GM19467 (cell line): Measurements from ENCODE around the gene FOXE1.

Source experiments
- ATAC-seq: cut with Tn5 transposase; IDR thresholded peaks from one replicate; pipeline ENCODE4 v1.9.1; 2021; ENCODE audit warnings: mild to moderate bottlenecking, moderate library complexity; ENCODE audit not compliant: unreplicated experiment

The FOXE1 gene

DNA sequence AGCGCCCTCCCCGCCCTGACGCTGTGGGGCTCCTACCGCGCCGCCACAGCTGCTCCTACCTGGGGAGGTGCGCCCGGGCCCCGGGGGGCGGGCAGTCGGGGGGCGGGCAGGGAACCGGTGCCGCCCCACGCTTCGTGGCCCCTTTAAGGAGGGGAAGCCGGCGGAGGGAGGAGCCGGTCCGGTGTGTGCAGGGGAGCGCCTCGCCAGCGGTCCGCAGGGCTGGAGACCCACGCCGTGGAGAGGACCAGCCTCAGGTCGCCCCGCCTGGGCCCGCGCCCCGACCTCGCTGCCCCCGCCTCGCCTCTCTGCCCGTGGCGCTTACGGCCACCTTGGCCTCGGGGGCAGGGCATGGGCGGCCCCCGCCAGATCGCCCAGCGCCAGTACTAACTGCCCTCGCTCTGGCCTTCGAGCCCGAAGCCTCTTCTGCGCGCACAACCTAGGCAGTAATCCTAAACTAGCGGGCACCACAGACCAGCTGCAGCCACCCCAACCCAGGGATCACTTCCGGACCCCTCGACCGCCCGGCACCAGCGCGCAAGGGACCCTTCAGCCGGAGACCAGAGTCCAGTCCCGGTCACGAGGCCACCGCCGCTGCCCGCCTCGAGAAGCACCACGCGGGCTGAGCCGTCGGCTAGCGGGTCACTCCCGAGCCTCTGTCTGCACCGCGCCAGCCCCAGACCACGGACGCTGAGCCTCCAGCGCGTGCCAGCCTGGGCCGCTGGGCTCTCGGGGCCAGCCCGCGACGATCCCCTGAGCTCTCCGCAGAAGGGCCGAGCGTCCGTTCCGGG is at the start of gene FOXE1:
Gene FOXE1 (plus strand): TSS at position 171 of the 788 bp plus-strand sequence. CDS start 689 bp downstream, outside the sequence.
- ATAC-seq: no peak

DNA sequence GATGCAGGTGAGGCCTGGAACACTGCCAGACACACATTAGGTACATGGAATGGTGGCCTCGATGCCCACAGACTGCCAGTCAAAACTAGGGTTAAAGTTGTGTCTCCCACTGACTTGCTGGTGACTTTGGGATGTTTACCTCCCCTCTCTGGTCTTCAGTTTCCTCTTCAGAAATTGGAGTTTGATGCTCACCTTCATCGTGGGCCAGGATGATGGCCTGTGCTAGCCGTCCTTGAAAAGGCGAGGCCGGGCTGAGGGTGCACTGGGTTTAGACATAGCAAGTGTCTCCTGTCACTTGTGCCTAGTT is 49.0 kb upstream of the FOXE1 start:
- no peak for ATAC-seq

DNA sequence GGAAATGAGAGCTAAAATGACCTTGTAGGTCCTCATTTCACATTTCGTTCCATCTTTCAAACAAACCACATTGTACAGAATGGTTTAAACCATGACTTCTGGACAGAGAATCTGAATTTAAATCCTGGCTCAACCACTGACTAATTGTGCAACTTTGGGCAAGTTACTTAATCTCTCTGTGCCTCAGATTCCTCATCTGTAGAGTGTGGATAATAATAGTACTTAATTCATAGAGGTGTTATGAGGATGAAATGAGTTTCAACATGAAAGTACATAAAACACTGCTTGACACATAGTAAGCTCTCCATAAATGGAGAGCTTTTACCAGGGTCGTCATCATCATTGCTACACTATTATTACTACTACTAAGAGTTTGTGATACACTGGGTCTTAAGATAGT is 46.3 kb upstream of the FOXE1 start:
- no peak for ATAC-seq

DNA sequence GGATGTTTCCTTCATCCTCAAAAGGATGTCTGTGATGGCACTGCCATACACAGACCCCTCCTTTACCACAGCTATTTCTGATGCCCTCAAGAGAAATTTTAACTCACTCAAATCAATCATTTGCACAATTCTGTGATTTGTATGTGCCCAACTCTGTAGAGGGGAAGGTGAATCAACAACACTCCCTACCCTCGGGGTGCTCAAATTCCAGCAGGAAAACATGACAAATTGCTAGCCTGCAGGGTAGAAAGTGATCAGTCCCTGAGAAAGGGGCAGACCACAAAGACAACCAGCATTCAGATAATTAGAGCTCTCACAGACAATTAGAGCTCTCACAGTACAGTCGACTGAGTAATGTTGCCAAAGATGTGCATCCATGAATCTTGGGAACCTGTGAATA is 45.3 kb upstream of the FOXE1 start:
- ATAC-seq: no peak

DNA sequence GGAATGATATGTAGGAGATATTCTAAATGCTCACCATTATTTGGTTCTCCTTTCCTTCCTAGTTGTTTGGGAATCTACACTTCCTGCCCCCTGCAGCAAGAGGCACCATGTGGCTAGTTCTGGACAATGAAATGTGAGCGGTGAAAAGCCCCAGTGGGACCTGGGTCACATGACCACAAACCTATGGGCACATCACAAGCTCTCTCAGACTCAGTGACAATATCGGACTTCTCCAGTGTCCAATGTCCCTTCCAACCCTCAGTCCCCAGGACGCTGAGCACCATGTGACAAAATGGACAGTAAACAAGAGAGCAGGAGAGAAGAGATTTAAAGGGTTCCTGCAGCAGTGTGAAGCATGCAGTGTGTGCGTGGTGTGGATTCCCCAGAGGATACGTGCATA is 44.6 kb upstream of the FOXE1 start:
- ATAC-seq: no peak

DNA sequence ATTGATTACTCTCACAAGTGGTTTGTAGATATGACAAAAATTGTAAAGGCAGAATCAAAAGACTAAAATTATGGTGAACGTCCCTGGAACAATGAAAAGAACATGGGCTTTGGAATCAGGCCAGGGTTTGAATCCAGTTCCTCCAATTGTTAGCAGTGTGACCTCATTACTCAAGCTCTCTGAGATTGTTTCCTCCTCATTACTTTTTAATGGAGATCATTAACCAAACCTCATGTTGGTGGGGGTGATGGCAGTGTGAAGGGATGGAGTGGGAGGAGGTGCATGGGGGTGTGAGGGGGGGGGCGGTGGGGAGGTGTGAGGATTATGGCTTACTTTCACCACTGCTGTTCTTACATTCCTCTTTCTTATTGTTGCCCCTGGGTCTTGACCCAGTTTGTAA is 44.1 kb upstream of the FOXE1 start:
- ATAC-seq: no peak

DNA sequence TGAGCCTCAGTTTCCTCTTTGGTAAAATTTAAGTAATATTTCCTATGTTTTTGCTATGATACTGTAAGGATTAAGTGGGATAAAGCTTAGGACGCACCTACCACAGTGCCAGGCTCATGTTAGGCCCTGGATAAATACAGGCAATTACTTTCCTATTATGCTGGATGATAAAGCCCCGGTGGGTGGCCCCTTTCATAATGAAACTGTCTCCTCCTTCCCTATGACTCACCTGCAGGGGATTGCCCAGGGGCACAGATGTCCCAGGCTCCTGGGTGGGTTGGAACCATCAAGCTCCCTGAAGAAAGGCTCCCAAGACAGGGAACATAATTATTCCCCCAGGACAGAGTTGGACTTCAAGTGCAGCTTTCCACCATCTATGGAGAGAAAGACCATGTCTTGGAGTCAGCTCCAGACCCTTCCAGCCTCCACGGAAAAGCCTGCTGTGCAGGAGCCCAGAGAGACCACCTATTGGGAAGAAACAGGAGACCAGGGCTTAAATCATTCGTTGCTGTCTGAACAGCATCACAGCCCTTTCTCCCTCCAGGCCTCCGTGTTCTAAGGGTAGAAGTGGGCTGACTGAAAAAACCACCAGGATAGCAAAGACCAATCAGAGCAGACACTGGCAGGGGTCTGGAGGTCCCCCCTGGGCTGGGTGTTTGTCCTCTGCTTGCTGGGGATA is 43.2 kb upstream of the FOXE1 start:
- ATAC-seq: no peak

DNA sequence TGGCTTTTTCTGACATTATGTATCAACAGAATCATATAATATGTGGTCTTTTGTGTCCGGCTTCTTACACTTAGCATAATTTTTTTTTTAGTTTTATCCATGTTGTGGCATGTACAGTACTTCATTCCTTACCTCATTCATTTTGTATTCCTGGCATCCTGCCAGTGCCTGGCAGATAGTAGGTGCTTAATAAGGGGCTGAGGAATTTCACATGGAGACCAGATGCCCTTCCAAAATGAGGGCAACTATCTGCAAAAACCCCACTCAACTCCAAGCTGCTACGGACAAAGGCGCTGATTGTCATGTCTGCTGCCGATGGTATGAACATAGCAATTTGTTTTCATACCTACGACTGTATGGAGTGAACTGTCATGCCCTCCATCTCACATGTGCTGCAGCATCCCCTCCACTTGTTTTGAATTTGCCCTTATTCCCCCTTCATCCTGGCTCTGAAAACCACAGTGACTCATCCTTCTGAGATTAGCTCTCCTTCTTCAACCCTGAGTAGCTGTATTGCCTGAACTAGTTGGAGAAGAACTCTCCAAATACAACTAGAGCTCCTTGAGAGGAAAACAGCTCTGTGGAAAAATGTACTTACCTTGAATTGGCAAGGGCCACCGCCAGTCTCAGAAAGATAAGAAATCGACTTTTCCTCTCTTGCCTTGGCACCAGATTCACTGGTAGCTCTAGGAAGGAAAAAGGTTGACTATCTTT is 41.3 kb upstream of the FOXE1 start:
- ATAC-seq: no peak

DNA sequence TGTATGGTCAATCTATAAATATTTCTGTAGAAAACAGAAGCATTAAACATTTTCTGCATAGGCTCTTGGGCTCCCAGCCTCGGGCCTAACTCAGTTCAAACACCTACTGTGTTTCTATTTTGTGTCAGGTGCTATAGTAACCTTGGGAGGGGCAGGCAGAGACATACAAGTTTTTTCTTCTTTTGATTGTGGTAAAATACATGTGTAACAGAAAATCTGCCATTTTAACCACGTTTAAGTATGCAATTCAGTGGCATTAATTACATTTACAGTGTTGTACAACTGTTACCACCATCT is 40.8 kb upstream of the FOXE1 start:
- ATAC-seq: no peak

DNA sequence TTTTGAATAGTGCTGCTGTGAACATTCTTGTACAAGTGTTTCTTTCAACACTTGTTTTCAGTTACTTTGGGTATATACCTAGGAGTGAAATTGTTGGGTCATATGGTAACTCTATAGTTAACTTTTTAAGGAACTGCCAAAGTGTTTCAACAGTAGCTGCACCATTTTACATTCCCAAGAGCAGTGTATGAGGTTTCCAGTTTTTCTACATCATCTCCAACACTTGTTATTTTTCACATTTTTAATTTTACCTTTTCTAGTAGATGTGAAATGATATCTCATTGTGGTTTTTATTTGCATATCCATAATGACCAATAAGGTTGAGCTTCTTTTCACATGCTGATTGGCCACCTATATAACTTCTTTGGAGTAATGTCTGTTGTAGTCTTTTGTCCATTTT is 40.0 kb upstream of the FOXE1 start:
- no peak for ATAC-seq

DNA sequence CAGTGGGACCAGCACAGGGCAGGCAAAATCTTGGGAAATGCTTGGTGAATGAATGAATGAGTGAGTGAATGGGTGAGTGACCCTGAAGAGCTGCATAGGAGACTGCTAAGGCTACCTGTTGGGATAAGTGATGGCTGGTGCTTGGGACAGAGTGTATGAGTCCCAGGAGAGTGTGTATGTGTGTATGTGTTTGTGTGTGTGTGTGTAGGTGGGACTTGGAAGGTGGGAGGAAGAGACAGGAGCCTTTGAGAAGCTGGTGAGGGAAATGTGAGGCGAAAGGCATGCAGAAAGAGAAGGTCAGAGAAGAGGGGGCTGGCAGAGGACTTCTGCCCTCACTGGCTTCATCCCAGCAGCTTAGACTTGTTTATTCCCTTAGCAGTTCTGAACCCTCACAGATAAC is 33.3 kb upstream of the FOXE1 start:
- no peak for ATAC-seq

DNA sequence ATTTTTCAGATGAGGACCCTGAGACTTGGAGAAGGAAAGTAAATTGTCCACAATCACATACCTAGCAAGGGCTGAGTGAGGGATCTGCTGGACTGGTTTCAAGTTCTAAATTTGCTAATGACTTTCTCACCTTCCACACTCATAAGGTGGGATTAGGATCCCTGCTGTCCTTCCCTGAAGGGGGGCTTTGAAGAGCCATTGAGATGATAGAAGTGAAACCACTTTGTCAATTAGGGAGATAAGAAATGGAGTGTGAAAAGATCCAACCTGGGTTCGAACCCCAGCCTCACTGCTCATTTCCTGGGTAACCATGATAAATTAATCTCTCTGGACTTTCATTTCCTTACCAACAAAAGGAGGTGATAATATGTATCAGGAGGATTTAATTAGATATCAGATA is 32.7 kb upstream of the FOXE1 start:
- ATAC-seq: no peak

DNA sequence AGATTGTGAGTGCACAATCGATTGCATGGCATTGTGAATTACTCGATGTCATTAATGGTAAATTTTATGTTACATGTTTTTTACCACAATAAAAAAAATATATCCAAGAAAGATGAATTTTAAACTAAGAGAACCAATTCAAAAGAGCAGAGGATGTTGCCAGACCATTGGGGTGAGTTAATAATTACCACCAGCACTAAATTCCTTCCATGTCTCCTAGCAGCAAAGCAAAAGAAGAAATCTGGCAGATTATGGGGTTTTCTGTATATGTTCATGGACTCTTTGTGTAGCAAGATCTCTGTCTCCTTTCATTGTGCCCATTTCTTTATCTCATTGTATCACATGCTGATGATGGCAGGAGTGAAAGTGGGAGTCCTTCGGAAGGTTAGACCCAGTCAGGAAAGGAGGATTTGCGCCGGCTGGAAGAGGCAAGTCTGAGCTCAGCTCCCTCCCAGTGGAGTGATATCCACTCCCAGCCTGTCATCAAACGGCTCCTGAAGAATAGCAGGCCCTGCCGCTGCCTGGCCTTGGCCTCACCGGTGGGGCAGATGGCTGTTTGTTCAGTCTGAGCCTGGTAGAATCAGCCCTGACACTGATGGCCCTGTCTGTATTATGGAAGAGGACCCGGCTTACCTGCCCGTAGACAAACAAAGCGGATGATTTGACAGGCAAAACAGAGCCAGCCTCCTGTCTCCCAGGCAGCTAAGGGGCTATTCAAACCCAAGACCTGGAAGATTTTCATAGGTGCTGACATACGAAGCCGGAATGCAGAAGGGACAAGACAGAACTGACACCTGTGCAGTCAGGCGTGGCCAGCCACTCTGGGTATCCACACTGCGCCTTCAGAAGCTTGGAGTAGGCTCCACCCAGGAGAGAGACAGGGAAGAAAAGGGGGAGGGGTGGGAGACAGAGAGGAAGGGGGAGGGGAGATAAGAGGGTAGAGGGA is 21.9 kb upstream of the FOXE1 start:
- no peak for ATAC-seq

DNA sequence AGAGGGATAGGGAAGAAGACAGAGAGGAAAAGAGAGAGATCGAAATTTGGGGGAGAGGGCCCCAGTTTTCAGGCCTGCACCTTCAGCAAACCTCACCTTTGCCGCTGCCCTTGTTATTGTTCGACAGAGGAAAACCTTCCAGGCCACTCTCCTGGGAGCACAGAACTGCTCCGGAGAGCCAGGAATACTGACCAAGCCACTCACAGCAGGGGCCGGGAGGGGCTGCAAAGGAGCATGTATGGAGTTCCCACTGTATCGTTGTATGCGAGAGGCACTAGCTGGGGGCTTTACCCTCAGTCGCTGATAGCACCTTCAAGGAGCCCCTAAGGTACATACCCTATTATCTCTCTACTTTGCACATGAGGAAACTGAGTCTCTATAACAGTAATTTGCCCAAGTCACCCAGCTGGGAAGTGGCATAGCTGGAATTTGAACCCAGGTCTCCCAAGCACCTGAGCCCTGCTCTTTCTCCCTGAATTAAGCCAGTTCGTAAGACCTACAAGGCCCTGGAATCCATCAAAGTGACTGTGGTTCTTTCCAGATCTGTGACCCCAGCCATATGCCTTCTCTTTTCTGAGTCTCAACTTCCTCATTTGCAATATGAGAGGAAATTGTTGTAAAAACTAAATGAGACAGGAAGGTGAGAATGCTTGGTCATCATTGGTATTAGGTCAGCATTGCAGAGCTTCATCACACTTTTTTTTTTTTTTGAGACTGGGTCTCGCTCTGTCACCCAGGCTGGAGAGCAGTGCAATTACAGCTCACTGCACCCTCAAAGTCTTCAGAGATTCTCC is 21.0 kb upstream of the FOXE1 start:
- no peak for ATAC-seq

DNA sequence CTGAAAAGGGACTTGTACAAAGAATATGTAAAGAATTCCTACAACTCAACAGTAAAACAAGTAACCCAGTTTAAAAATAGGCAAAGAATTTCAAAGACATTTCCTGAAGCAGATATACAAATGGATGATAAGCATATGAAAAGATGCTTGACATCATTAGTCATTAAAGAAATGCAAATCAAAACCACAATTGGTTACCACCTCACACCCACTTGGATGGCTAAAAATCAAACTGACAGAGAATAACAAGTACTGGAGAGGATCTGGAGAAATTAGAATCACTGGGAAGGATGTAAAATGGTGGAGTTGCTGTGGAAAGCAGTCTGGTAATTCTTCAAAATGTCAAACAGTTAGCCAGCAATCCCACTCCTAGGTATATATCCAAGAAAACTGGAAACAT is 12.5 kb upstream of the FOXE1 start:
- no peak for ATAC-seq

DNA sequence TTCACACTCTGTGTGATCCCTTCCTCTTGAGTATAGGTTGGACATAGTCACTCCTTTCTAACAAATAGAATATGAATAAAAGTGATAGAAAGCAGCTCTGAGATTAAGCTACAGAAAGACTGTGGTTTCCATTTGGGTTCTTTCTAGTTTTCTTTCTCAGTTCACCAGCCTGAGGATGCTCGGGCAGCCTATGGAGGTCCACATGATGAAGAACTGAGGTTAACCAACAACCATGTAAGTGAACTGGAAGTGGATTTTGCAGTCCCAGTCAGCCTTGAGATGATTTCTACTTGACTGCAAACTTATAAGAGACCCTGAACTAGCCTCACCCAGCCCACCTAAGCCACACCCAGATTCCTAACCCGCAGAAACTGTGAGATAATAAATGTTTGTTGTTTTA is 10.1 kb upstream of the FOXE1 start:
- ATAC-seq: no peak

DNA sequence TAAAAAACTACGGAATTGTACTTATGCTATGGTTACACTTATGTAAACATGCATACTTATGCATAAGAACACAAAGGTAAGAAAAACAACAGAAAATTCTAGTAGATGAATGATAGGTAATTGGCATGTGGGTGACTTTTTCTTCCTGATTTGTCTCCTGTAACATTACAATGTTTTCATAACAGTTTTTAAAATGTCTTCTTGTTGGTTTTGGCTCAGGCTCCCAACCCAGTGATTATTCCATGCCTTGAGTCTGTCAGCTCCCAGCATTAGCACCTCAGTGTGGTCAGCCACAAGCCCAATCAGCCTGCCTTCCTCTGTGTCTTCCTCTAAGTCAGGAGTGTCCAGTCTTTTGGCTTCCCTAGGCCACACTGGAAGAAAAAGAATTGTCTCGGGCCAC is 7.9 kb upstream of the FOXE1 start:
- no peak for ATAC-seq

DNA sequence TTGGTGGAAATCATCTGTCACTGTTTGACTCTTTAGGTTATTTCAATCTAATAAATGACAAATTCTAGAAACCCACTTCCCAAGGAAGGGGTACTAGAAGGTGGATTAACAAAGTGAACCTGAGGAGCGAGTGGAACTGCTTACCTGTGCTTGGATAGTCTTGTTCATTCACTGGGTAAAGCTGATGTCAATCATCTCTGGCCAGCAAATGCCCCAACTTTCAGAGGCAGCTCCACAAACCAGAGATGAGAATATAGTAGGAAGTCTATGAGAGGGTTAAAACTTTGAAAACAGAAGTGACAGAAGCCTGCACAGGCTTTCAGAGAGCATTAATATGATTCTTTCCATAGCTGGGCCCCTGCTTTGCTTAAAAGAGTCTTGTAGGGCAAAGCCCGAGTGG is 7.3 kb upstream of the FOXE1 start:
- no peak for ATAC-seq

DNA sequence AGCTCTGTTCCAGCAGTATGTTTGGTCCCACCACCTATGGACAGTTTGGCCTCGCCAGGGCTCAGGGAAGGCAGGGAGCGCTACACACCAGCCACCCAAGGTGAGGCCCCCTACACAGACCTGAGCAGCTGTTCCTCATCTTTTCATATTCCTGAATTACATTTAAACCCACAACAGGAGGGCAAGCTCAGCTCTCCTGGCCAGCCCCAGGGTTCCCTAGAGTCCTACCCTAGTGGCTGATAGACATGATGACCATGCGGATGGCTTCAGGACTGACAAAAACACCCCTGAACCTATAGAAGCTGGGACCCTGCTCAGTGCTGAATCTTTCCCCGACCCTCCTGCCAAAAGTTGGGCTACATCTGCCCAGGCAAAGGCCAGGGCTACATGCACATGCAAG is 6.7 kb upstream of the FOXE1 start:
- no peak for ATAC-seq

DNA sequence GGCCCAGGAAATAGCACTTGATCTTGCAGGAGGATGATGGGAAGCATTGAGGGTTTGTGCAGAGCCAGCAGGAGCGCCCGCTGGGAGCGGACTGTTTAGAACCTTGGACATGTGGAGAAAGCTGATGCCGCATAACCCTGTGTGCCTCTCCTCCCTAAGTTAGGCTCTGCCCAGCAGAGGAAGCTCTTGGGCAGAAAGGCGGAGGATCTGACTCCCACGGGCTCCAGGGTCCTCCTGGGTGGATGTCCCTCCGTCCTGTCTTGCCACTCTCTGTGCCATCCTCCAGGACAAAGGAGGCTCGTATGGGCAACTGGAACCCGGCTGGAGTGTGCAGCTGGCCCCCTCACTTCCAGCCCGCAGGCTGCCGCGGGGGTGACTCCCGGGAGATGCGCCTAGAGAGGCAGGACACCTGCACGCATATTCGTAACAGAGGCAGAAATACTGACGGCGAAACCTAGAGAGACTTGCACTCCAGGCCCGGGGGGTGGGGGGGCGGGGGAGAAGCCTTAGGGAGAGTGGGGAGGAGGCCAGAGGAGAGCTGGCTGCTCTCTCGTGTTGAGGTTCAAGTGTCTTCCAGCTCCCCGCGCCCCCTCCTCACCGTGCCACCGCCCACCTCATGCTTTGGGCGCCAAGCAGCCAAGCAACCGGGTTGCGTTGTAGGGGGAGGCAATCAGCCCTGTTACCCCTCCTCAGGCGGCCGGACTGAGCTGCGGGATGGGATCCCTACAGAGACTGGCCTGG is 5.4 kb upstream of the FOXE1 start:
- ATAC-seq: no peak
